ENCODE measurements around the gene CRMP1.

CRMP1 gene

GRCh38 chr4:5893004-5893580 is at the start of gene CRMP1:
Gene CRMP1 (minus strand): TSS chr4:5893086. CDS start chr4:5892969, 117 bp downstream.
- TF ChIP-seq MYC (IDR thresholded peaks at IDR 0.05; ENCODE audit: low read depth, low read length) (no peak), POLR2A (IDR thresholded peaks at IDR 0.05; ENCODE audit: extremely low read depth, insufficient read length) (no peak), MAX (IDR thresholded peaks at IDR 0.05; ENCODE audit: low read depth, low read length) (no peak)
- no peak within 1 kb of the TSS for H3K4me3 ChIP-seq (ENCODE audit: low read depth, low read length)
- DNase-seq (ENCODE audit: low read depth) = no peak

- no peak overlapping the region for H3K4me3 ChIP-seq (ENCODE audit: low read depth, low read length)
- DNase-seq (ENCODE audit: low read depth) = no peak
- TF ChIP-seq POLR2A (IDR thresholded peaks at IDR 0.05; ENCODE audit: extremely low read depth, insufficient read length) = no peak
- TF ChIP-seq MYC (IDR thresholded peaks at IDR 0.05; ENCODE audit: low read depth, low read length) = no peak
- no peak for TF ChIP-seq MAX (IDR thresholded peaks at IDR 0.05; ENCODE audit: low read depth, low read length)
- TF ChIP-seq CTCF (IDR thresholded peaks at IDR 0.05; ENCODE audit: low read depth, low read length) = no peak
Observed at GRCh38 chr4:5941601-5942000, 48.7 kb upstream of the CRMP1 start.

- DNase-seq (ENCODE audit: low read depth) = peak; percentile 57
- no peak overlapping the region for H3K4me3 ChIP-seq (ENCODE audit: low read depth, low read length)
- TF ChIP-seq CTCF (IDR thresholded peaks at IDR 0.05; ENCODE audit: low read depth, low read length) (no peak), MAX (IDR thresholded peaks at IDR 0.05; ENCODE audit: low read depth, low read length) (peak; percentile 87), MYC (IDR thresholded peaks at IDR 0.05; ENCODE audit: low read depth, low read length) (peak; percentile 43; the same call in 1 of the 2 replicates), POLR2A (IDR thresholded peaks at IDR 0.05; ENCODE audit: extremely low read depth, insufficient read length) (no peak)
Observed at GRCh38 chr4:5940470-5941203, 47.8 kb upstream of the CRMP1 start.

GRCh38 chr4:5933996-5934831 is 41.3 kb upstream of the CRMP1 start:
- no peak overlapping the region for H3K4me3 ChIP-seq (ENCODE audit: low read depth, low read length)
- no peak for DNase-seq (ENCODE audit: low read depth)
- TF ChIP-seq MAX (IDR thresholded peaks at IDR 0.05; ENCODE audit: low read depth, low read length) (no peak), CTCF (IDR thresholded peaks at IDR 0.05; ENCODE audit: low read depth, low read length) (no peak), POLR2A (IDR thresholded peaks at IDR 0.05; ENCODE audit: extremely low read depth, insufficient read length) (no peak), MYC (IDR thresholded peaks at IDR 0.05; ENCODE audit: low read depth, low read length) (no peak)

GRCh38 chr4:5933116-5933515 is 40.2 kb upstream of the CRMP1 start:
- H3K4me3 ChIP-seq (ENCODE audit: low read depth, low read length) = no peak overlapping the region
- TF ChIP-seq MAX (IDR thresholded peaks at IDR 0.05; ENCODE audit: low read depth, low read length) = no peak
- no peak for TF ChIP-seq POLR2A (IDR thresholded peaks at IDR 0.05; ENCODE audit: extremely low read depth, insufficient read length)
- TF ChIP-seq MYC (IDR thresholded peaks at IDR 0.05; ENCODE audit: low read depth, low read length) = no peak
- no peak for TF ChIP-seq CTCF (IDR thresholded peaks at IDR 0.05; ENCODE audit: low read depth, low read length)
- DNase-seq (ENCODE audit: low read depth) = no peak
